Activated CD8-positive, alpha-beta memory T cell treated with anti-CD3 and anti-CD28 coated beads, Interleukin-2, amount 50 U/mL, for 24 hours (primary cell): ENCODE data around the gene DDX20.
"Not testable (repeated sequence)": the region's sequence is repeated elsewhere in the genome, so short reads cannot be mapped to it uniquely, and the experiment has no call there.

Experiments
- DNase-seq: peaks from one replicate; pipeline ENCODE4 v3.0.0-alpha.2; 2020; ENCODE audit errors: extremely low read depth

The DDX20 gene

GRCh38 chr1:111789666-111790316 is 34.1 kb downstream of the DDX20 start:
- DNase-seq, result no peak

GRCh38 chr1:111791776-111792175 is 36.1 kb downstream of the DDX20 start:
- no peak for DNase-seq

- no peak for DNase-seq
These were observed 36.5 kb downstream of the DDX20 start for GRCh38 chr1:111792249-111792648.

- no peak for DNase-seq
These were observed 38.2 kb downstream of the DDX20 start for GRCh38 chr1:111793923-111794322.

GRCh38 chr1:111795401-111795800 is 39.7 kb downstream of the DDX20 start:
- DNase-seq, result no peak

GRCh38 chr1:111798580-111798979 is 42.9 kb downstream of the DDX20 start:
- no peak for DNase-seq

GRCh38 chr1:111799722-111800121 is 44.0 kb downstream of the DDX20 start:
- not testable (repeated sequence) for DNase-seq

GRCh38 chr1:111801071-111801850 is 45.6 kb downstream of the DDX20 start:
- DNase-seq, result no peak

- DNase-seq, result no peak
These were observed 46.4 kb downstream of the DDX20 start for GRCh38 chr1:111802110-111802509.

- DNase-seq, result no peak
These were observed 47.3 kb downstream of the DDX20 start for GRCh38 chr1:111802984-111803383.

GRCh38 chr1:111803951-111804350 is 48.2 kb downstream of the DDX20 start:
- DNase-seq, result no peak

GRCh38 chr1:111804776-111805175 is 49.1 kb downstream of the DDX20 start:
- DNase-seq, result no peak

- no peak for DNase-seq
These were observed 49.5 kb downstream of the DDX20 start for GRCh38 chr1:111805251-111805650.

- no peak for DNase-seq
These were observed 56.2 kb downstream of the DDX20 start for GRCh38 chr1:111811891-111812290.

GRCh38 chr1:111812306-111812705 is 56.6 kb downstream of the DDX20 start:
- no peak for DNase-seq

GRCh38 chr1:111813440-111814304 is 58.0 kb downstream of the DDX20 start:
- DNase-seq, result no peak

- DNase-seq, result no peak
These were observed 58.6 kb downstream of the DDX20 start for GRCh38 chr1:111814305-111814628.

GRCh38 chr1:111814642-111815041 is 58.9 kb downstream of the DDX20 start:
- DNase-seq, result no peak
